Cerebellar cortex (tissue), 1 donor: ENCODE measurements around the gene RTEL1.
A peak's percentile ranks its signal among the peaks of the same experiment; 100 is the strongest.
"Not testable (repeated sequence)": the region's sequence is repeated elsewhere in the genome, so short reads cannot be mapped to it uniquely, and the experiment has no call there.

Source experiments
- DNase-seq: peaks from one replicate; pipeline ENCODE4 v3.0.0-alpha.2; 2015; ENCODE audit warnings: low spot score

Gene RTEL1

GRCh38 chr20:63718996-63719395 lies 60.9 kb downstream of the RTEL1 start:
- no peak for DNase-seq

- DNase-seq, result not testable (repeated sequence)
These were observed 65.0 kb downstream of the RTEL1 start for GRCh38 chr20:63722967-63723622.

GRCh38 chr20:63730189-63730733 lies 72.1 kb downstream of the RTEL1 start:
- DNase-seq, result not testable (repeated sequence)

- DNase-seq, result no peak
These were observed 73.3 kb downstream of the RTEL1 start for GRCh38 chr20:63731410-63731809.

- no peak for DNase-seq
These were observed 74.3 kb downstream of the RTEL1 start for GRCh38 chr20:63732118-63733095.

GRCh38 chr20:63733117-63733516 lies 75.0 kb downstream of the RTEL1 start:
- DNase-seq, result no peak

- DNase-seq, result no peak
These were observed 75.5 kb downstream of the RTEL1 start for GRCh38 chr20:63733579-63734081.

- no peak for DNase-seq
These were observed 76.2 kb downstream of the RTEL1 start for GRCh38 chr20:63734111-63734945.

GRCh38 chr20:63734946-63735858 lies 77.1 kb downstream of the RTEL1 start:
- no peak for DNase-seq

GRCh38 chr20:63735859-63736718 lies 78.0 kb downstream of the RTEL1 start, which contains the start of gene LIME1:
TSS of gene LIME1 (plus strand) at chr20:63736664. CDS start at chr20:63737550, 886 bp downstream.
- no peak for DNase-seq

- no peak for DNase-seq
These were observed 79.0 kb downstream of the RTEL1 start for GRCh38 chr20:63736893-63737694.

- DNase-seq, result no peak
These were observed 79.5 kb downstream of the RTEL1 start for GRCh38 chr20:63737695-63737944.

GRCh38 chr20:63737945-63738686 lies 80.0 kb downstream of the RTEL1 start:
- no peak for DNase-seq

GRCh38 chr20:63738687-63739129 lies 80.6 kb downstream of the RTEL1 start:
- peak; percentile 65 for DNase-seq

GRCh38 chr20:63739130-63740069 lies 81.3 kb downstream of the RTEL1 start, which contains the start of gene SLC2A4RG:
TSS of gene SLC2A4RG (plus strand) at chr20:63739776. CDS start at chr20:63739913, 137 bp downstream.
- DNase-seq, result peak; percentile 70

- DNase-seq, result no peak
These were observed 82.0 kb downstream of the RTEL1 start for GRCh38 chr20:63740070-63740626.
